A673 (cell line): ENCODE results near the gene C9.

Experiments
- CTCF ChIP-seq: fragments of 300-800, 200-600 bp; sonication (generic); conservative IDR thresholded peaks from 2 replicates; pipeline ENCODE4 v1.5.1; 2017; ENCODE audit warnings: low read depth, mild to moderate bottlenecking, antibody characterized with exemption, low read length, moderate library complexity, mixed read lengths
- EZH2 ChIP-seq: fragments of 200-600 bp; sonication (generic); IDR thresholded peaks from 2 replicates; pipeline ENCODE4 v1.6.1; 2017; ENCODE audit warnings: borderline replicate concordance, low read depth, mild to moderate bottlenecking, mixed read lengths, antibody characterized with exemption, low read length; ENCODE audit not compliant: poor library complexity, severe bottlenecking

GRCh38 chr5:39256477-39257235, 107.6 kb downstream of the C9 start:
- TF ChIP-seq CTCF (no peak), EZH2 (no peak)
